Measurements from ENCODE around the gene PWWP2B. TPM values are rescaled to one million over a fixed set of nuclear protein-coding genes. Genes with fewer than 3 reads are reported as not detected.

The PWWP2B gene
- total and polyA plus RNA-seq, 2 of the 4 experiments (the other 2 are of a cell fraction) = 1.7 to 2.2 TPM

GRCh38 chr10:132452651-132453469, 55.9 kb downstream of the PWWP2B start:
- TF ChIP-seq RAD21 (IDR thresholded peaks at IDR 0.05; ENCODE audit: low read length) = peak; percentile 89
- peak; percentile 98 for TF ChIP-seq BHLHE40 (IDR thresholded peaks at IDR 0.05; ENCODE audit: low read depth, low read length)
- peak; percentile 26 for TF ChIP-seq RCOR1 (IDR thresholded peaks at IDR 0.05; ENCODE audit: insufficient replicate concordance, low read length)
- peak; percentile 25; the same call in 1 of the 2 replicates for TF ChIP-seq MAFK (IDR thresholded peaks at IDR 0.05; ENCODE audit: low read depth, low read length)
- TF ChIP-seq SMC3 (IDR thresholded peaks at IDR 0.05; ENCODE audit: low read depth, low read length) = peak; percentile 86
- no peak for TF ChIP-seq RFX5 (IDR thresholded peaks at IDR 0.05; ENCODE audit: low read depth, low read length)
- 0 out of 2 replicates have a peak, but pooled peaks have one; percentile 7 for TF ChIP-seq USF2 (IDR thresholded peaks at IDR 0.05; ENCODE audit: low read depth, low read length)
- no peak for TF ChIP-seq FOS (IDR thresholded peaks at IDR 0.05; ENCODE audit: low read depth, low read length)
- peak; percentile 92 for TF ChIP-seq MAZ (IDR thresholded peaks at IDR 0.05; ENCODE audit: borderline replicate concordance, low read depth, low read length)
- peak; percentile 95 for TF ChIP-seq CTCF (conservative IDR thresholded peaks at IDR 0.05; ENCODE audit: low read depth, low read length)
- Histone ChIP-seq H2AK9ac (replicated peaks; ENCODE audit: low read depth, low read length, poor library complexity) (peak overlapping the region; percentile 74), H3K36me3 (ENCODE audit: control insufficient read depth, insufficient read depth, low read length) (no peaks in the 10 kb centered on the region), H3K9me3 (ENCODE audit: control insufficient read depth, insufficient read depth, low read length) (no peaks in the 10 kb centered on the region), H3K18ac (ENCODE audit: low read depth, low read length) (no peak overlapping the region), H2BK5ac (ENCODE audit: low read depth, low read length, poor library complexity, severe bottlenecking) (no peak overlapping the region), H3K4me3 (ENCODE audit: insufficient read depth, low read depth, low read length) (peak overlapping the region; percentile 15; the same call in 1 of the 2 replicates), H3K56ac (ENCODE audit: extremely low read depth, insufficient read depth, low read length) (no peak overlapping the region), H3K27ac (ENCODE audit: insufficient read depth, low read length) (no peak overlapping the region), H3K4me1 (ENCODE audit: control insufficient read depth, insufficient read depth, low read length) (peaks cover 6% of the 10 kb centered on the region), H4K5ac (ENCODE audit: low read depth, low read length) (peak overlapping the region; percentile 62; the same call in 1 of the 2 replicates), H4K8ac (ENCODE audit: low read depth in 2 of 2, low read length in 2 of 2) (peak overlapping the region in 1 of 2 experiments; percentile 74; a peak in 2 of 4 replicates), H3K9me1 (ENCODE audit: insufficient read depth, low read length) (no peaks in the 10 kb centered on the region), H2BK120ac (ENCODE audit: low read depth, low read length) (no peak overlapping the region), H3K9ac (ENCODE audit: low read depth, low read length) (no peak overlapping the region; the same call in 1 of the 2 replicates), H3K23ac (ENCODE audit: low read depth, low read length) (no peak overlapping the region), H3K14ac (replicated peaks; ENCODE audit: low read depth, low read length) (no peak overlapping the region), H2BK15ac (ENCODE audit: low read depth, low read length) (no peak overlapping the region), H3K4me2 (ENCODE audit: low read depth, low read length) (peak overlapping the region; percentile 89), H4K91ac (ENCODE audit: insufficient read depth, low read depth, low read length) (no peak overlapping the region), H2AFZ (replicated peaks; ENCODE audit: low read length, poor library complexity) (peak overlapping the region; percentile 88), H3K79me1 (ENCODE audit: low read depth in 1 of 2, low read length in 2 of 2) (no peaks in the 10 kb centered on the region), H3K27me3 (ENCODE audit: control insufficient read depth, insufficient read depth, low read length) (peaks cover 9% of the 10 kb centered on the region; the same call in 1 of the 2 replicates), H4K20me1 (ENCODE audit: insufficient read depth, low read length) (no peaks in the 10 kb centered on the region), H2AK5ac (ENCODE audit: low read depth, low read length) (no peak overlapping the region), H3K4ac (ENCODE audit: low read depth, low read length) (peak overlapping the region; percentile 41; the same call in 1 of the 2 replicates), H2BK20ac (ENCODE audit: low read depth, low read length) (no peak overlapping the region)
- ATAC-seq (ENCODE audit: low read depth) = peak; percentile 97
- peak; percentile 72 for DNase-seq
- CTCF ChIA-PET = no interaction called here
- intact Hi-C loops (cut with micrococcal nuclease) = loop anchor here (1.0 kb wide), 2 partner anchors 65 to 230 kb away; no protein-coding TSS in a partner anchor
- POLR2A ChIA-PET (ENCODE audit: unreplicated experiment) = no interaction called here
- BruUV-seq (replicated peaks) = no TSS peak
- dilution Hi-C loops (cut with HindIII; ENCODE audit: low sequenced_read_pairs, unreplicated experiment) = no loop called here
- in situ Hi-C loops (cut with MboI; ENCODE audit: low sequenced_read_pairs) = loop anchor here (5.0 kb wide), 1 partner anchor 61 kb away; no protein-coding TSS in a partner anchor
- WGBS, 2 experiments (ENCODE audit: extremely low coverage in 2 of 2, insufficient read length in 1 of 2) = 1% methylated on average over 34 of the region's 45 CpGs; no CpG with 5 or more reads in 1 of the 2 experiments

Data from IMR-90 (cell line).